ENCODE data around the gene FBLN1.
"Not testable (repeated sequence)": the region's sequence is repeated elsewhere in the genome, so short reads cannot be mapped to it uniquely, and the experiment has no call there.

The FBLN1 gene

GRCh38 chr22:45502215-45503049 is at the start of gene FBLN1:
FBLN1 (plus strand) TSS chr22:45502883; CDS start chr22:45502986, 103 bp downstream.
- DNase-seq (ENCODE audit: low read depth in 4 of 4, low spot score in 1 of 4) = no peak

- DNase-seq (ENCODE audit: low read depth in 4 of 4, low spot score in 1 of 4) = no peak
Measured at GRCh38 chr22:45453764-45454163, 48.9 kb upstream of the FBLN1 start.

- DNase-seq (ENCODE audit: low read depth in 4 of 4, low spot score in 1 of 4) = no peak
Measured at GRCh38 chr22:45454275-45454674, 48.4 kb upstream of the FBLN1 start.

GRCh38 chr22:45455212-45455611 is 47.5 kb upstream of the FBLN1 start:
- no peak for DNase-seq (ENCODE audit: low read depth in 4 of 4, low spot score in 1 of 4)

- no peak for DNase-seq (ENCODE audit: low read depth in 4 of 4, low spot score in 1 of 4)
Measured at GRCh38 chr22:45455621-45456020, 47.1 kb upstream of the FBLN1 start.

- DNase-seq (ENCODE audit: low read depth in 4 of 4, low spot score in 1 of 4) = no peak
Measured at GRCh38 chr22:45456811-45457210, 45.9 kb upstream of the FBLN1 start.

- no peak for DNase-seq (ENCODE audit: low read depth in 4 of 4, low spot score in 1 of 4)
Measured at GRCh38 chr22:45458532-45458931, 44.2 kb upstream of the FBLN1 start.

GRCh38 chr22:45459235-45459634 is 43.4 kb upstream of the FBLN1 start:
- DNase-seq (ENCODE audit: low read depth in 4 of 4, low spot score in 1 of 4) = no peak

GRCh38 chr22:45460288-45461109 is 42.2 kb upstream of the FBLN1 start:
- DNase-seq (ENCODE audit: low read depth in 4 of 4, low spot score in 1 of 4) = no peak

- DNase-seq (ENCODE audit: low read depth in 4 of 4, low spot score in 1 of 4) = no peak
Measured at GRCh38 chr22:45462034-45462655, 40.5 kb upstream of the FBLN1 start.

- not testable (repeated sequence) for DNase-seq (ENCODE audit: low read depth in 4 of 4, low spot score in 1 of 4)
Measured at GRCh38 chr22:45463691-45464090, 39.0 kb upstream of the FBLN1 start.

GRCh38 chr22:45465633-45466032 is 37.0 kb upstream of the FBLN1 start:
- DNase-seq (ENCODE audit: low read depth in 4 of 4, low spot score in 1 of 4) = no peak

- DNase-seq (ENCODE audit: low read depth in 4 of 4, low spot score in 1 of 4) = no peak
Measured at GRCh38 chr22:45468872-45469271, 33.8 kb upstream of the FBLN1 start.

GRCh38 chr22:45469281-45470073 is 33.2 kb upstream of the FBLN1 start:
- DNase-seq (ENCODE audit: low read depth in 4 of 4, low spot score in 1 of 4) = no peak

- no peak for DNase-seq (ENCODE audit: low read depth in 4 of 4, low spot score in 1 of 4)
Measured at GRCh38 chr22:45470871-45471270, 31.8 kb upstream of the FBLN1 start.

GRCh38 chr22:45472426-45472825 is 30.3 kb upstream of the FBLN1 start:
- DNase-seq (ENCODE audit: low read depth in 4 of 4, low spot score in 1 of 4) = no peak

GRCh38 chr22:45473626-45474237 is 29.0 kb upstream of the FBLN1 start:
- no peak for DNase-seq (ENCODE audit: low read depth in 4 of 4, low spot score in 1 of 4)

- no peak for DNase-seq (ENCODE audit: low read depth in 4 of 4, low spot score in 1 of 4)
Measured at GRCh38 chr22:45475063-45475747, 27.5 kb upstream of the FBLN1 start.

- no peak for DNase-seq (ENCODE audit: low read depth in 4 of 4, low spot score in 1 of 4)
Measured at GRCh38 chr22:45475851-45476514, 26.7 kb upstream of the FBLN1 start.
